HPDE6-E6E7 (cell line): ENCODE data around the gene TMPRSS6.
A peak's percentile ranks its signal among the peaks of the same experiment; 100 is the strongest.

ENCODE experiments used
- DNase-seq: peaks from one replicate; pipeline ENCODE4 v3.0.0; 2011; ENCODE audit warnings: missing footprints; ENCODE audit errors: extremely low spot score

TMPRSS6 gene

GRCh38 chr22:37028692-37029674, 80.5 kb downstream of the TMPRSS6 start:
- DNase-seq, result no peak

GRCh38 chr22:37027556-37027955, 82.0 kb downstream of the TMPRSS6 start:
- no peak for DNase-seq

- no peak for DNase-seq
Measured at GRCh38 chr22:37026325-37026724, 83.2 kb downstream of the TMPRSS6 start.

DNA sequence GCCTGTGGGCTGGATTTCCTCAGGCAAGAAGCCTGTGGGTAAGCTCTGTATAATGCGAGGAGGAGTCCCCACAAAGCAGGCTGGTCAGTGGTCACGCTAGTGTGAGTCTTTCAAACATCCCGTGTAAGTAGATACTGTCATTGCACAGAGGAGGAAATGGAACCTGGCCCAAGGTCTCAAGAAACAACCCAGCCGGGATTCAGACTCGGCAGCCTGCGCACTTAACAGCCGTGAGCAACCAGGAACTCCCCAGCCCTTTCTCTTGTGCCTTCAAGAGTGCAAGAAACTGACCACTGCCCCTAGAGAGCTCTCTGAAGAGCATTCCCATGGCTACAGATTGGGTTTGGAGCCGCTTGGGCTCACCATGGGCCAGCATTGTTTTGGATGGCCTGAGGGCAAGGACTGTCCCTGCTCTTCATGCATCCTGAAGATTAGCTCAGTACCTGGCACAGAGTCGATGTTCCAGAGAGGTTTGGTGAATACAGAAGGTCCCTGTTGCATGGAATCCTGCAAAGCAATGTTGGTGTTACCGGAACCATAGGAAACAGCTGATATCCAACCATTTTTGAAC, 83.9 kb downstream of the TMPRSS6 start:
- DNase-seq, result no peak

- no peak for DNase-seq
Measured at GRCh38 chr22:37024339-37025157, 85.0 kb downstream of the TMPRSS6 start.

- DNase-seq, result no peak
Measured at GRCh38 chr22:37023743-37024338, 85.7 kb downstream of the TMPRSS6 start.

GRCh38 chr22:37022483-37023337, 86.8 kb downstream of the TMPRSS6 start:
- no peak for DNase-seq

DNA sequence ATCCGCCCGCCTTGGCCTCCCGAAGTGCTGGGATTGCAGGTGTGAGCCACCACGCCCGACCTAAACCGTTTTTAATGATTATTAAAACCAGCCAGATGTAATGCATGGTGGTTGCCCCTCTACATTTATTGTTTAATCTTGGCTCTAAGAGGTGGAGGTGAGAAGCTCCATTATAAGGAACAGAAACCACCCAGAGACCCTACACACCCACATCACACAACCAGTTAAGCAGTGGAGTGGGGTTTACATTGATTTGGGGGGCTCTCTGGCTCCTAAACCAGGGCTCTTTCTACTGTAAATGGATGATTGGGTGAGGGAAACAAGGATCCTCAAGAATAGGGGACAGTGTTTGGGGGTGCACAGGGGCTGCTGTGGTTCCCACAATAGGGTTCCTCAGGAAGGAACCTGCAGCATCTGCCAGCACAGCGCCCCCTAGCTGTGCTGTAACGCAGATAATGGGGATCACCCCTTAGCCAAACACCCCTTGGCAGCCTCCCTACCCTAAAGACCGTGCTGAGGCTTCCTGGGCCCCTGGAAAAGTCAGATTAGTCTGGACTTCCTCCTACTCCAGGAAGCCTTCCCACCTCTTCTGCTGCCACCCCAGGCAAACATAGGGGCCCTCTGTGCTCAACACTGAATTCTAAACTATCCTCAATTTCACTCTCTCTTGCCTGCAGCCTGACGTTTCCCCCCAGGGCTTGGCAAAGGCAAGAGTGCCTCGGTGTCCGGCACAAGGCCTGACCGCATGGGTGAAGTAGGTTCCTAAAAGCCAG, 87.6 kb downstream of the TMPRSS6 start:
- no peak for DNase-seq

- no peak for DNase-seq
Measured at GRCh38 chr22:37021041-37021440, 88.5 kb downstream of the TMPRSS6 start.

DNA sequence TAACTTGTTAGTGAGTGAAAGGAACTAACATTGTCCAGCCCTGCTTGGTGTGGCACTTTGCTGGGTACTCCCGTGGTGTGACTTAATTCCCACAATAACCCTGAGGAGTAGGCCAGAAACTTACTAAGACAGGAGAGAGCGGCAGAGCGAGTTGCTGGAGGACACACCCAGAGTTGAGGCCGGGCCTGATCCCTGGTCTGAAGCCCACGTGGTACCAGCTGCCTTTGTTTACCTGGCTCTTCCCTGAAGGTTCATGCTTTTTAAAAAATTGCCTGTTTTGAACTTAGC, 89.4 kb downstream of the TMPRSS6 start:
- peak; percentile 25 for DNase-seq

GRCh38 chr22:37019309-37020191, 90.0 kb downstream of the TMPRSS6 start, which contains the start of the genes MPST and TST:
MPST (plus strand) TSS chr22:37019742; CDS start chr22:37019837, 95 bp downstream.
TST (minus strand) TSS chr22:37019447; CDS start chr22:37018732, 715 bp downstream.
- DNase-seq, result peak; percentile 41

GRCh38 chr22:37018815-37019308, 90.7 kb downstream of the TMPRSS6 start:
- peak; percentile 5 for DNase-seq

GRCh38 chr22:37018086-37018814, 91.3 kb downstream of the TMPRSS6 start:
- no peak for DNase-seq

GRCh38 chr22:37017356-37017755, 92.2 kb downstream of the TMPRSS6 start:
- no peak for DNase-seq

DNA sequence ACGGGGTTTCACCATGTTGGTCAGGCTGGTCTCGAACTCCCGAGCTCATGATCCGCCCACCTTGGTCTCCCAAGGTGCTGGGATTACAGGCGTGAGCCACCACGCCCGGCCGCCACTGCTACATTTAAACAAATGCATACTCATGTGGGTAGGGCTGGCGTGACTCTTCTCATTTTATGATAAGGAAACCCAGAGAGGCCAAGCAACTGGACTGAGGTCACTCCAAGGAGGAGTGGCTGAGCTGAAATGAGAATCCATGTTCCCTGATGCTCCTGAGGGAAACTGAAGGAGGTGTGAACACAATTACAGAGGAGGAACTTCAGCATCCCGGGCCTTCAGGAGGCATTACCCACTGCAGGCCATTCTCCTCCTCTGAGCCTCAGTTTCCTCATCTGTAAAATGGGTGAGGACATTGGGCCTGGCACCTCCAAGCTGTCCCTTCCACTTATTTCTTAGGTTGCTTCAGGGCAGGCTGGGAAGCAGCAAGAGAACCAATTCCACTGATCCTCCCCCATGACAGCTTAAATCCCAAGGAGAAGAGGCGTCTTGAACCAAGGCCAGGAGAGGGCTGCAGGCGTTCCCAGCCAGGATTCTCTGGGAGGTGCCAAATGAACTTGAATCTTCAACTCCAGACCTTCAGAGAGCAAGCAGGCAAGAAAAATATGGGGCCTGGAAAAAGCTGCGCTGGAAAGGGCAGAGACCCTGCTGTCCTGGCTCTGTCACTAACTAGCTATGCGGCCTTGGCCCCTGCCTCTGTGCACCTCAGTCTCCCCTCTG, 93.2 kb downstream of the TMPRSS6 start:
- DNase-seq, result no peak

DNA sequence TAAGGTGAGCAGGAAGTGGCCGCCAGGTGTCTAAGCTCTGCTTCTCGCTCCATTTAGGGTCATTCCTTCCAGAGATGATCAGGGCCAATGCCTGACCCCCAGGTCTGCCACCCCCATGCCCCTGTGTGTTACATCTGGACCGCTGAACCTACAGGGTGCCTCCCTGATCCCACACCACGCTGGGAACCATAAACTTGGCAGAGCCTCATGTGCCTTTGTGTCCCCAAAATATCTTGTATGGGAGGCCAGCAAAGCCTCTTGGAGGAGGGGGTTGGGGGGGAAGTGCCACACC, 94.0 kb downstream of the TMPRSS6 start:
- no peak for DNase-seq
